AG09319 (cell line): ENCODE results near the gene TXNIP.

Source experiments
- DNase-seq: peaks from one replicate; pipeline ENCODE4 v3.0.0-alpha.2; 2010; ENCODE audit warnings: low read depth; ENCODE audit errors: extremely low read depth
- CTCF ChIP-seq: IDR thresholded peaks from 2 replicates; pipeline ENCODE4 v1.5.1; 2011; ENCODE audit warnings: low read depth, mild to moderate bottlenecking, inconsistent platforms, low read length, moderate library complexity

TXNIP gene

DNA sequence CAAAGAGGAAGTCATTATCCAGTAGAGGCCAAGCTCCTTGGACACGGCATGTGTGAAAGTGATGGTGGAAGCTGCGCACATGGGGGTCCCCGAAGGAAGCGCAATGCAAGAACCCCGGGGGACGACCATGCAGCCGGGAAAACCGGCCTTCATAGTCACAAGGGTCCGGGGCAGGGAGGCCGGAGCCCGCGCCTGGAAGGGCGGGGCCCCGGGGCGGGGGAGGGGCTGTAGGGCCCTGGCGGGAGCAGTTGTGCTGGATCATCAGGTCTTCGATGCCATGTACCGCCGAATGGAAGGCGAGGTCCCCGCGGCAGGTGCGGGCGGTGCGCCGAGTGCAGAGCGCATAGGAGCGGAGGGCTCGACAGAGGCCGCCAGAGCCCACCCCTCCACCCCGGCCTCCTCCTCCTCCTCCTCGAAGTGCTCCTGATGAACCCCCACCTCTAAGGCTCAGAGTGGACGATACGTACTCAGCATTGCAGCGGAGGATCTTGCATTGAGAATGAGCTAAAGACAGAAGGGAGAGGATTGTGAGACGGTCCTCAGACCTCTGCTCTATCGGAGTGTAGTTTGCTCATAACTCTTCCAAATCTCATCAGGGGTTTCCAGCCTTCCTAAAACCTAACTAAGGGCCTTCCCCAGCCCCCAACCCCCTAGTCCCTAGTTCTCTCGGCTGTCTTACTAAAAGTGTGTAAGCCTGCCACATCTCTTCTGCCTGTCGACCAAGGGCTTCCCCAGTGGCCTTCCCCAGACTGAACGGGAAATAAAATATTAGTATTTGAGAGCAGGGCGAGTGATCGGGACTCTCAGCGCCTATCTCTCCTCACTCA, 23.1 kb upstream of the TXNIP start:
- DNase-seq = no peak
- no peak for TF ChIP-seq CTCF

DNA sequence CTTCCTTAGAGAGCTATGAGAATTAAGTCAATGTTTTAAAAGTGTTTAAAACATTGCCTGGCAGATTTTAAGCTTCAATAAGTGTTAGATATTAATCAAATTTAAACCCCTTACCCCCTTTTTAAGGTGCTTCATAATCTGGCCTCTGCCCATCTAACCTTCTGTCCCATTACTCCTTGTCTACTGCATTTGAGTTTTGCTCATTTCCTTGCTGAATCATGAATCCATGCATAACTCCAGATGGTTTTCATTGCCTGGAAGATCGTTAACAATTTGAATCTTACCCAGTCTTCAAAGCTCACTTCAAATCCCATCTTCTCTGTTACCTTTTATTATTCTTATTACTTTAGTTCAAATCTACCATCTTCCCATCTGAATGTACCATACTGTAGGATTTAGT, 20.5 kb upstream of the TXNIP start:
- TF ChIP-seq CTCF = no peak
- DNase-seq = no peak

DNA sequence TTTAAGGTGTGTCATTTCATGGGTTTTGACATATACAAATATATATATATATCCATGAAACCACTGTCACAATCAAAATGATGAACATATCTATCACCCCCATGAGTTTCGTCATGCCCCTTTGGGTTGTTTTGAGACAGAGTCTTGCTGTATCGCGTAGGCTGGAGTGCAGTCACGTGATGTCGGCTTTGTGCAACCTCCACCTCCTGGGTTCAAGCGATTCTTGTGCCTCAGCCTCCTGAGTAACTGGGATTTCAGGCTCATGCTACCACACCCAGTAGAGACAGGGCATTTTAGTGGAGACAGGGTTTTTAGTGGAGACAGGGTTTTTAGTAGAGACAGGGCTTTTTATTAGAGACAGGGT, 17.2 kb upstream of the TXNIP start:
- TF ChIP-seq CTCF = no peak
- no peak for DNase-seq

- peak; percentile 79 for TF ChIP-seq CTCF
Observed at GRCh38 chr1:146012703-146013558, 16.6 kb upstream of the TXNIP start.

GRCh38 chr1:146010126-146010738, 13.9 kb upstream of the TXNIP start:
- no peak for DNase-seq
- TF ChIP-seq CTCF = no peak

More at GRCh38 chr1:146012703-146013558, 16.6 kb upstream of the TXNIP start:
- no peak for DNase-seq

GRCh38 chr1:146007489-146008133, 11.2 kb upstream of the TXNIP start:
- no peak for TF ChIP-seq CTCF
- no peak for DNase-seq
